Right lung (tissue), 5 donors: ENCODE measurements around the gene RELL2. TPM values are rescaled to one million over a fixed set of nuclear protein-coding genes. Genes with fewer than 3 reads are reported as not detected.

ENCODE experiments used
- DNase-seq, 2 donors: peaks; one replicate each; pipeline ENCODE4 v3.0.0-alpha.2; 2013
- polyA plus RNA-seq, 5 donors: library from polyadenylated mRNA; unstranded; fragments of 120-200 nt; gene quantifications; one replicate each; pipeline versions ENCODE4 v1.2.1 to v1.2.3, GENCODE V29; 2013; ENCODE audit warnings: inconsistent platforms in 1 of 5, low replicate concordance in 1 of 5; ENCODE audit not compliant: insufficient read length in 5 of 5, insufficient read depth in 1 of 5

RELL2 gene
- polyA plus RNA-seq, 5 donors, result 0.16 to 0.58 (median 0.37) TPM

DNA sequence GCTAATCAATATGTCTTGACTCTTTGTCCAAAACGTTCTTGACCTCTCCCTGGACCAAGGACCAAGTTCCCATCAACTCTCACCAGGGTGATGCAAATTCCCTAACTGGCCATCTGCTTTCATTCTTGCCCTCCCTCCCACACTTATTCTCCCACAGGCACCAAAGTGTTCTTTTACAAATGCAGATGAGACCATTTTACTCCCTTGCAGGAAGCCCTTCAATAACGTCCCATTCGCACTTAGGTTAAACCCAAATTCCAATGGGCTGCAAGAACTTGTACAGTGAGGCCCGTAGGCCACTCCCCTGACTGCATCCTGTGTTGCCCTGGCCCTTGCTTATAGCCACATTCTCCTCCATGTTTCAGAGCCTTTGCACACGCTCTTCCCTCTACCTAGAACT lies 38.0 kb downstream of the RELL2 start:
- no peak for DNase-seq

DNA sequence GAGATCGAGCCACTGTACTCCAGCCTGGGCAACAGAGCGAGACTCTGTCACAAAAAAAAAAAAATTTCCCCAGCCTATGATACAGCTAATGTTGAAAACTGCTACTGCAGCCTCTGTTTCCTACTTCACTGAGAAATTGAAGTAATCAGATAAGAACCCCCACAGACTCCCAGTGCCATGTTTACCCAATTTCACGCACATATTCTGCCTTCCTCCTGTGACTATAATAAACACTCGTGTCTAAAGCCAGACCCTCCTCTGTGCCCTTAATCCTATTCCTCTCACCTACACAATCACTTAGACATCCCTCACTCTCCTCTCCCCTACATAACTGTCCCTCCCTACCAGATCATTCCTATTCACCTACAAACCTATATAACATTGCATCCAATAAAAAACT lies 38.9 kb downstream of the RELL2 start:
- DNase-seq, result no peak

DNA sequence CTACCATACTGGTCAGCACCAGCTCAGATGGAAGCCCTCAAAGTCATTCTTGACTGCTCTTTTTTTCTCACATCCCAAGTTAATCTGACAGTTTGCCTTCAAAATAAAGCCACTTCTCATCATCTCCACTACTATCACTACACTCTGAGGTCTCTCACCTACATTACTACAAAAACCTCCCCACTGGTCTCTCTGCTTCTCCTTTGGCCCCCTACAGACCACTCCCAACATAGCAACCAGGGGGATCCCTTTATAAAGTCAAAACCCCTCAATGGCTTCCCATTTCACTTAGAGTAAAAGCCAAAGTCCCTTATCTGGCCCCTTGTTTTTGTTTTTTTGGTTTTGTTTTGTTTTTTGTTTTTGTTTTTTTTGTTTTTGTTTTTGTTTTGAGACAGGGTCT lies 40.6 kb downstream of the RELL2 start:
- DNase-seq, result no peak

DNA sequence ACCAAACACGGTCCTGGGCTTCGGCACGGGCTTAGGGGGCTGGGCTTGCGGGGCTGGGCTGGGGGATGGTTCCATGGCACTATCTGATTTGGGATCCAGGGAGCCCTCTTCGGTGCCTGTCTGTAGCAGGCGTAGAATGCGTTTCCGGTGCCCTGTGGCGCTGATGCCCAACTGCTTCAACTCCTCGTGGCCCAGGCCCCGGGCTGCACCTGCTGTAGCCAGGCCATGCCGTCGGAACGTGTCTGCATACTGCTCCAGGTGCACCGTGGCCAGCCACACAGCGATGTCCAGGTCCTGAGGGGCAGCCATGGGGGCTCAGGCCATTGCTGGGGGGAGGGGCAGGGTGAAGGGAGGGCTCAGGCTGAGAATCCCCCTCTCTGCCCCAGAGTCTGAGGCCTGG lies 43.4 kb downstream of the RELL2 start:
- no peak for DNase-seq

DNA sequence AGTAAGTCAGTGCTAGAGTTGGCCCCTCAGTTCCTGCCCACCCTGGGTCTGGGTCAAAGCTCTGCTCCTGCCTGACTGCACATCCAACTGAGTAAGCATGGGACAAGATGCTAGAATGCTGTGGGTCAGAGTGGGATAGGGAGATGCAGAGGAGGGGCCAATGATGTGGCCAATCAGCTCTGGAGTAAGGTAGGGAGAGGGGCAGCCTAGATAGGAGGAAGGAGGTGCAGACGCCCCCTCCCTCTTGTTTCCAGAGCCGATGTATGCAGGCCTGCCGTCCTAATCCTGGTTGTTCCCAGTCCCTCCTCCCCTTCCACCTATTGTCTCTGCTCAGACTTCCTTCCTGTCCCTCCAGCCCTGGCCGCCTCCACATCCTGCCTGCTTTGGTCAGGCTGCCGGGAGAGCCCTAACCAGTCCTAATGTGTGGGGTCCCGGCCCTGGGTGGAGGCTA lies 44.0 kb downstream of the RELL2 start:
- DNase-seq, result peak; percentile 37 to 42

DNA sequence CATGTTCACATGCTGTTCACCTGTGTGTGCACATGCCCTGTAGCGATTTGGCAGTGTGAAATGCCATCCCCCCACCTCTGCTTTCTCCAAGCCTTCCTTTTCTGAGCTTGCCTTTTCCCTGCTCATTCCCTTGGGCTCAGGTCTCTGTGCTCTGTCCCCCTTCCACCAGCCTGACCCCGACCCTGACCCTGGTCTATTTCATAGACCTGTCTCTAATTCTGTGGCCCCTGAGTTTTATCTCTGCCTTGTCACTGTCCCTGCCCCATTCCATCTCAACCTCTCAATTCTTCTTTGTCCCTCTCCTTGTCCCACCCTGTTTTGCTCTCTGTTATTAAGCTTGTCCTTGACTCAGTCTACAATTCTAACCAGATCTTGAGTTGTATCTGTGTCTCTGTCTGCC lies 44.5 kb downstream of the RELL2 start:
- no peak for DNase-seq

DNA sequence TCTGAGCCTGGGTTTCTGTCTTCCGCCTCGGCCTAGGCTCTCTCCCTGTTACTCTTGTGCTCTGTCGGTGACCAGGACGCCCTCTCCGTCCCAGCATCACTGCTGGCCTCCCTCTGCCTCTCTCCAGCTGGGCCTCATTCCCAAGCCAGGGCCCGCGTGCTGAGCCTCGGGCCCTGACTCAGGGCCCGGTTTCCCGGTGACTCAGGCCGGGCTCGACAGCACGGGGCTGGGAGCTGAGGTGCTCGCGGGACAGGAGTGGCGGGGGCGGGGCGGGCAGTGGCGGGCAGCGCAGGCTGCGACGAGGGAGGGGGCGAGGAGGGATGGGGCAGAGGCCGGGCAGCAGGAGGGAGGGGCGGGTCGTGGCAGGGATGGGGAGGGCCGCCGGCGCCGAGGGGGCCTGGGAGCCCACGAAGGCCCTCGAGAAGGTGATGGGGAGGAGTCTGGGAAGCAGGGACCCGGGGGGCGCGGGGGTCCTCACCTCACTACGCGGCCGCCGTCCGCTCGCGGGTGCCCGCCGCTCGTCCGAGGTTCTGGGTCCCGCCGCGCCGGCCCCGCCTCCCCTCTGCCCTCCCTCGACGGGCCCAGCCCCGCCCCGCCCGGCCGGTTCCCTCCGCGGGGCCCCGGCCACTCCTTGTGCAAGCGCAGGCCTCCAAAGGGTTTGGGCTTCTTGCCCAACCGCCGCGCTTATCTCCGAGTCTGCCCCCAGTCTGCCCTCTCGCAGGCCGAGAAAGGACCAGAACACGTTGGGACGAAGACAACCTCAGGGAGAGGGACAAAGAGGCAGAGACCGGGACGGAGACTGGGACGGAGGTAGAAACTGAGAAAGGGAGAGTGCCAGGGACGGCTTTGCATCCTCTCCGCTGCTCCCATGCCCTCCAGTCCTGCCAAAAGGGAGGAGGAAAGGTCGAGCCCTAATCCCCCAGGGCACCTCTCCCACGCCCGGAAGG lies 45.2 kb downstream of the RELL2 start, which contains the start of gene ARAP3:
Gene ARAP3, minus strand, starts transcription at position 536 of the 947 bp plus-strand sequence. CDS start 1,744 bp downstream, outside the sequence.
- peak; percentile 86 to 88 for DNase-seq

DNA sequence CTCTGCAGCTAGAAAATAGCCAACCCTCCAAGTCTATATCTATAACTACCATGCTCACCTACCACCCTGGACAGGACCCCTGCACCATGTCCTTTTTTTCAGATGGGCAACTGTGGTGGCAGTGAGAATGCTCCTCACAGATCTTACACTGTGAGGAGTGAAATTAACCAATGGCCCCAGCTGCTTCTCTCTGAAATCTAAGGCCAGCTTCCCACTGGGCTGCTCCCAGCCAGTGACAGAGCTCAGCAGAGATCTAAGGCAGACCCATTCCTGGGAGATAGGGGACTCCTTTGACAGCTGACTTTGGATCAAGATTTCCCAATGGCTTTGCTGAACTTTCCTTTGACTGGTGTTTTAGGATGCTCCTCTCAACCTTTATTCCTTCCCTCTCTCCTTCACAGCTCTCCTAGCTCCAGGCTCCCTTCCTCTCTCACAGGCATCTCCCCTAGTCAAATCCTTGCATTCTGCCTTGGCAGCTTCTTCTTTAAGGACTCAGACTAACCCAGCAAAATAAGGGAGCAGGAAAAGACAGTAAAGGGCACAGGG lies 46.9 kb downstream of the RELL2 start:
- DNase-seq, result no peak

DNA sequence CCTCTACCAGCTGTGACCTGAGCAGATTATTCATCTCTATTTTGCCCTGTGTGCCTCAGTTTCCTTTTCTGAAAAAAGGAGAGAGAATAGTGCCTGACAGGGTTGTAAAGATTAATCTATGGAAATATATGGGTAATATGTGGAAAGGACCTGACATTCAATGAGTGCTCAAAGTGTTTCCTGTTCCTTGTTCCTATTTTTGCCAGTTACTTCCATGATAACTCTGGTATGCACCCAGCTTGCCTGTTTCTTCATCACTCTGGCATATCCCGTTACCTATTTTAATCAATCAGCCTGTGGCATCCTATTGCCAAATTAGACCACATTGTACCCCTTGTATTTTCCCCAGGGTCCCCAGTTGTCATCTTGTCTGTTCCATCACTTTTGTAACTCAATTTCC lies 48.8 kb downstream of the RELL2 start:
- no peak for DNase-seq

DNA sequence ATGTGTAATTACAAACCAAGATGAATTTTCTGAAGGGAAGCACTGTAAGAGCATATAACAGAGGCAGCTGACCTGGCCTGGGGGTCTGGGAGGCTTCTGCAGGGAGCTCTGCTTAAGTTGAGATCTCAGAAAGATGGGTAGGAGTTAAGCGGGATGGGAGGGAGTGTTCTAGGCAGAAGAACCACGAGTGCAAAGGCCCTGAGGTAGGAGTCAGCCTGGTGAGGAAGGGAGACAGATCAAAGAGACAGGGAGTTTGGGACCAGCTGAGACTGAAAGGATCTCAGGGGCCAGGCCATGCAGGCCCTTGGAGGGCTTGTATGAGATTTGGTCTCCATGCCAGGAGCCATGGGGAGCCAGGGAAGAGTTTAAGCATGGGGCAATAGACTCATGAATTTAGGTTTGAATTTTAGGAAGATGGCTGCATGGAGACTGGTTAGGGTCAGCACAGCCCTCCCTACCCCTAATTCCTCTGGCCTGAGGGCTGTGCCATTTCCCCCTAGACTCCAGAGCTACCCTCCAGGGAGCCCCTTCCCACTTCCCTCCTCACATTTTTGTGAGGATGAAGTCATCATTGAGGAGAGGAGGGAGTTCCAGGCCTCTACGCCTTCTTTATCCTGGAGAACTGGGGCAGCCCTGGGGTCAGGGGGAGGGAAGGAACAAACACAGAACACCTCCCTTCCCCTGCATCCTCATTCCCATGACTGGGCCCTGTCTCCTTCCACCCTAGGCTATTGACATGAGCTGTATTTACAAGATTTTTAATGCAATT lies 50.0 kb downstream of the RELL2 start:
- DNase-seq, result no peak

Other genes starting within 250 kb of the RELL2 start
- 1 to 10 TPM; 3.1 to 5.0 (median 4.2) TPM for gene PCDHGB4, start 249.3 kb upstream of the RELL2 start, polyA plus RNA-seq
- 1 to 10 TPM in 1 of 5 donors, under 1 TPM in 4; 0.50 to 1.1 (median 0.74) TPM for gene PCDHGA8, start 244.4 kb upstream of the RELL2 start, polyA plus RNA-seq
- gene PCDHGB5, start 239.1 kb upstream of the RELL2 start, polyA plus RNA-seq, result 1 to 10 TPM; 6.8 to 8.5 (median 7.7) TPM
- 1 to 10 TPM; 4.4 to 8.3 (median 5.7) TPM for gene PCDHGA9, start 234.2 kb upstream of the RELL2 start, polyA plus RNA-seq
- 1 to 10 TPM; 6.4 to 9.3 (median 7.8) TPM for gene PCDHGB6, start 229.0 kb upstream of the RELL2 start, polyA plus RNA-seq
- 1 to 10 TPM; 4.2 to 5.4 (median 4.5) TPM for gene PCDHGA10, start 224.0 kb upstream of the RELL2 start, polyA plus RNA-seq
- 10 to 100 TPM; 13.1 to 15.2 (median 13.9) TPM for gene PCDHGB7, start 219.3 kb upstream of the RELL2 start, polyA plus RNA-seq
- gene PCDHGA11, start 215.9 kb upstream of the RELL2 start, polyA plus RNA-seq, result 1 to 10 TPM; 2.7 to 4.4 (median 3.2) TPM
- gene PCDHGA12, start 206.5 kb upstream of the RELL2 start, polyA plus RNA-seq, result 1 to 10 TPM; 2.3 to 4.3 (median 3.4) TPM
- gene PCDHGC3, start 161.0 kb upstream of the RELL2 start, polyA plus RNA-seq, result 100 to 1,000 TPM; 102 to 151 (median 113) TPM
- 1 to 10 TPM; 1.5 to 2.7 (median 1.7) TPM for gene PCDHGC4, start 152.0 kb upstream of the RELL2 start, polyA plus RNA-seq
- gene PCDHGC5, start 147.9 kb upstream of the RELL2 start, polyA plus RNA-seq, result 1 to 10 TPM in 2 of 5 donors, under 1 TPM in 3; 0.76 to 1.2 (median 0.85) TPM
- gene DIAPH1, start 18.0 kb upstream of the RELL2 start, polyA plus RNA-seq, result 10 to 100 TPM; 43.3 to 54.3 (median 47.7) TPM
- gene HDAC3, start 148 bp upstream of the RELL2 start, polyA plus RNA-seq, result 100 to 1,000 TPM in 4 of 5 donors, 10 to 100 TPM in 1; 95.5 to 120 (median 106) TPM
- 10 to 100 TPM; 18.7 to 26.5 (median 19.1) TPM for gene FCHSD1, start 14.4 kb downstream of the RELL2 start, polyA plus RNA-seq
- 10 to 100 TPM; 35.3 to 50.1 (median 42.3) TPM for gene ARAP3, start 45.2 kb downstream of the RELL2 start, polyA plus RNA-seq
- 10 to 100 TPM; 22.2 to 32.4 (median 24.8) TPM for gene PCDH1, start 241.4 kb downstream of the RELL2 start, polyA plus RNA-seq